ENCODE measurements around the gene SEMA4D.
"Not testable (repeated sequence)": the region's sequence is repeated elsewhere in the genome, so short reads cannot be mapped to it uniquely, and the experiment has no call there.

The SEMA4D gene

GRCh38 chr9:89350988-89351557, 146.8 kb downstream of the SEMA4D start:
- DNase-seq (ENCODE audit: low read depth) = no peak

GRCh38 chr9:89349607-89350006, 148.3 kb downstream of the SEMA4D start:
- no peak for DNase-seq (ENCODE audit: low read depth)

- DNase-seq (ENCODE audit: low read depth) = no peak
Observed at GRCh38 chr9:89347651-89348050, 150.3 kb downstream of the SEMA4D start.

GRCh38 chr9:89346696-89347095, 151.2 kb downstream of the SEMA4D start:
- no peak for DNase-seq (ENCODE audit: low read depth)

DNA sequence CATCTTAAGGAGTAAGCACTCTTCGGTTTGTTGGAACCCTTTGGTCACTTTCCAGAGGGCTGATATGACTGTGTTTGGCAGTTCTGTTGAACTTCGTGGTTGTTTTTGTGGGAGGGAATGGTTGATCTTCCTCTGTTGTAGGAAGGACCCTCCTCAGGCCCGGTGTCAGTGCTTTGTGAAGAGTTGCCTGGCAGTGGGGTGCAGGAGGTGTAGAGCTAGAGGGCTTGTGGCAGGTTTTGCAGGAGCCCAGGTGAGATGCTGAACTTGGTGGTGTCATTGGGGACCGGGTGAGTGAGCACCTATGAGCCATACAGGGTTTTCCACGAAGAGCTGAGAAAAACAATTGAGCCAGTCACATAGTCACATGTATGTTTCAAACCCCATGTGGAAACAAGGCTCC, 152.4 kb downstream of the SEMA4D start:
- DNase-seq (ENCODE audit: low read depth) = no peak

- DNase-seq (ENCODE audit: low read depth) = not testable (repeated sequence)
Observed at GRCh38 chr9:89343812-89344211, 154.1 kb downstream of the SEMA4D start.

DNA sequence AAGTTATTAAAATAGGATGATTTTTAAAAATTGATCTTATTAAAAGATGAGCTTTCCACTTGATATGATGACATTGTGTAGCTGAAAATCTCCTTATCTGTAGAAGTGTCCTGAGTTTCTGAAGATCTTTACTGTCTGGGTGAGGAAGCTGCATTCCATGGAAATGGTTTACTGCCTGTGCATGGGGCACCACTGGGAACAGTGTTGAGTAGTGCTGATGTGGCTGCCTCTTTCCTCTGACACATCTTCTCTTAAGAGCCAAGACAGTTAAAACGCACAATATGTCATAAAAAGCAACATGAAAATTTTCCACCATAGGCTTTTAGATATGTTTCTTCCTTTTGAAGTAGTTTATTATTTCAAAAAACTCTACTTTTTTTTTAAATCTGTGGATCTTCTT, 155.0 kb downstream of the SEMA4D start:
- peak; percentile 18 for DNase-seq (ENCODE audit: low read depth)

GRCh38 chr9:89342213-89342612, 155.7 kb downstream of the SEMA4D start:
- DNase-seq (ENCODE audit: low read depth) = no peak

- no peak for DNase-seq (ENCODE audit: low read depth)
Observed at GRCh38 chr9:89340332-89340731, 157.6 kb downstream of the SEMA4D start.

- DNase-seq (ENCODE audit: low read depth) = no peak
Observed at GRCh38 chr9:89339807-89340206, 158.1 kb downstream of the SEMA4D start.

DNA sequence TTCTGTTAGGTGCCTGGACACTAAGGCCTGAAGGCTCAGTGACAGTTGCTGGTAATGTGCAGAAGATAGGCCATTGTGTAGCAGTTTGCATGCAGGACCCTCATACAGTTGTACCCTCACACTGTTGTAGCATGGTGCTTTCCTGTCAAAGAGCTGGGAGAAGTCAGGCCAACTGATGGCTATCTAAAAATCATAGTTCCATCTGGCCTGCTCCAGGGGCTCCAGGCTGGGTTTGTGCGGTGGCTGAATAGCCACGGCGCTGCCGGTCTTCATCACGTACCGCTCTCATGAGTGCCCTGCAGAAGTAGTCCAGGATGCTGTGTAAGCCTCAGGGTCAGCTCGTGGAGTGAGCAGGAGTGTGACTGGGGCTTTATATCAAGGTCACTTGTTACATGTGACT, 167.4 kb downstream of the SEMA4D start:
- no peak for DNase-seq (ENCODE audit: low read depth)

DNA sequence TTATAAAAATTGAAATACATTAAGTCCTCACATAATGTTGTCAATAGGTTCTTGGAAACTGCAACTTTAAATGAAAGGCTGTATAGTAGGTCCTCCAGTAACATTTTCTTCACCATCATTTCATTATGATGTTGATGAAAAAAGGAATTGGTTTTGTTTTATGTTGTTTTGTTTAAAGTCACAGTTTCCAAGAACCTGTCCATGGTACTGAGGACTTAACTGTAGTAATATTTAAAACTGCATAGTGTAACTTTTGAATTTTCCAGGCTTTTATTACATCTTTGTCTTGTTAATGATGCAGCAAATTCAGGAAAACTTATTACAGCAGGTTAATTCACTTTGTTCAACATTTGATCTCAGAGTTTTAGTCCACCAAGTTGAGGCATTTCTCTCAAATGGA, 168.0 kb downstream of the SEMA4D start:
- DNase-seq (ENCODE audit: low read depth) = no peak

- DNase-seq (ENCODE audit: low read depth) = no peak
Observed at GRCh38 chr9:89328064-89328463, 169.8 kb downstream of the SEMA4D start.

- DNase-seq (ENCODE audit: low read depth) = no peak
Observed at GRCh38 chr9:89325733-89326132, 172.2 kb downstream of the SEMA4D start.

DNA sequence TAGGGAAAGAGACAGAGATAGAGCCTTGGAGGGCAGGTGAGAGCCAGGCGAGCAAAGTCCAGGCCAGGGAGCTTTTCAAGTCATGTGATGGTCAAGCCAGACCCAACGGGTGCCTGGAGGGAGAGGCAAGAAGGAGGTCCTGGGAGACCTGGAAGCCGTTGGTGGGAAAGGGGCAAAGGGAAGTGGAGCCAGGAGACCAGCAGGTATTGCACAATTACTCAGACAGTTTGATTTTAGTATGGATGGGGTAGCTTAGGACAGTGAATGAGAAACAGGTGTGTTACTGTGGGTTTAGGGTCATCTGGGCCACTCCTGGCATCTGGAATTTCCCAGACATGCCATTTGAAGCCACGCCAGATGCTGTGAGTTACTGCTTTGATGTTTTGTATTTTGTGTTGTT, 174.5 kb downstream of the SEMA4D start:
- no peak for DNase-seq (ENCODE audit: low read depth)

DNA sequence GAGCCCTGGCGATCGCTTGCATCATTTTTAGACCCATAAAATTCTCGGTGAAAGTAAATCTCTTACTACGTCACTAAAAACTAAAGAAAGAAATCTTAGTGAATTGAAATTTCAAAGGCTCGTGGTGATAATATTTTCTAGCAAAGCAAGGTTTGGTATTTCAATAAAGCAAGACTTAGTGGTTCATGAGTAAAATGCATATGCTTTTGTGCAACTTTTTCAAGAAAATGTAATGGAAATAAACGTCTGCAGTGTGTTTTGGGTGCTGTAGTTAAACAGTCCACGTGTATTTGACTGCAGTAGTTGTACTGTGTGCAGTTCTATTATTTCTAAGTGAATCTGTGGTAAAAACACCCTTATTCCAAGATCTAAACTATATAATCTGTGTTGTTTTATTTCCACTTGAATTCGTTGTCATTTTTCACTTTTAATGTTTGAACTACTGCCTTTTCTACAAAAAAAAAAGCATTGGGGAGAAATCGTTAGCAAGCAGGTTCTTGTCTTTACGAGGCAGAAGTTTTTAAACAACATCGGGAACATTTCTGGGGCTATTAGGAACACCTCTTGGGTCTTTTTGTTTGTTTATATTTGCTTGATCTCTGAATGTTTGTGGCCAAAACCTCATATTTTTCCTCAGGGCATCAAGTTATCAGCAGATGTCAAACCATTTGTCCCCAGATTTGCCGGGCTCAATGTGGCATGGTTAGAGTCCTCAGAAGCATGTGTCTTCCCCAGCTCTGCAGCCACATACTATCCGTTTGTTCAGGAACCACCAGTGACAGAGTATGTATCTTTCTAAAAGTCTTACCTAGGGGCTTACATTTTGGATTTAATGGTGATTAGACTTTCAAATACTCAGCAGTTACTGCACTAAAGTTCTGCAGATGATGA, 178.7 kb downstream of the SEMA4D start:
- DNase-seq (ENCODE audit: low read depth) = no peak

DNA sequence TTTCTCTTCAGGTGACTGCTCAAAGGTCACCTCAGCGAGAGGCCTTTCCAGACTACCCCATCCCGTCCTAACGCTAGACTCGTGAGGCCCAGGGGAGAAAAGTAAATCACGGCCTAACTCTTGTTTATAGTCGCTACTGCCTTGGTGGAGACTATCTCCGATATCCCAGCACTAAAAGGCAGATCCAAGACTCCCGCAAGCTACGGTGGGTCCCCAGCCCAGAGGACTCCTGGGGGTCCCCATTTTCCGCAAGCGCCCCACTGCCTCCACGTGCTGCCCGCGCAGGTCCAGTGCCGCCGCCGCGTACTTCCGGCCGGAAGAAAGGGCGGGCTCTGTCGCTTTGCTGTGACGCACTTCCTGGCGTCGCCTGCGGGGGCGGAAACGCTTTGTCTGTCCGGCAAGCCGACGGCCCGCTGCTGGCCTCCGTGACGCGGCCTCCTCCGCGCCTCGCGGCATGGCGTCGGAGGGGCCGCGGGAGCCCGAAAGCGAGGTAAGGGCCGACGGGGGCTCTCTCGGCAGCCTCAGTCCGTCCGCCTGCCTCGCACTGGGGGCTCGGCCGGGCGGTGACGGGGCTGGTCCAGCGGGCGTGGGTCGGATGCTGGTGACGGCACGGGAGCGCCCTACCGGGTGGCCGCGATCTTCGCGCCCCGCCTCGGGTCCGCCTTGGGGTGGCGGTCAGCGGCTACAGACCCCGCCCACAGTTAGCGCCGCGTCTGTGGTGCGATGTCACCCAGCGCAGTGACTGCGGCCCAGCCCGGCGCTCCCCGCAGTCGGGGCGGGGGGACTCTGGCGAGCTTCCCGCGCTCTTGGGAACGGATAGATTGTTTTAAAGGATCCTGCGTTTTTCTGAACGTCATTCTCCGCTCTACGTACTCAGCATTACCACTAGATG, 179.5 kb downstream of the SEMA4D start, which contains the start of gene SECISBP2:
SECISBP2 (plus strand) TSS at position 378 of the 892 bp plus-strand sequence; CDS start at position 455, 77 bp downstream.
- peak; percentile 93 for DNase-seq (ENCODE audit: low read depth)

GRCh38 chr9:89317282-89317681, 180.6 kb downstream of the SEMA4D start:
- DNase-seq (ENCODE audit: low read depth) = no peak

- DNase-seq (ENCODE audit: low read depth) = no peak
Observed at GRCh38 chr9:89315482-89315881, 182.4 kb downstream of the SEMA4D start.

DNA sequence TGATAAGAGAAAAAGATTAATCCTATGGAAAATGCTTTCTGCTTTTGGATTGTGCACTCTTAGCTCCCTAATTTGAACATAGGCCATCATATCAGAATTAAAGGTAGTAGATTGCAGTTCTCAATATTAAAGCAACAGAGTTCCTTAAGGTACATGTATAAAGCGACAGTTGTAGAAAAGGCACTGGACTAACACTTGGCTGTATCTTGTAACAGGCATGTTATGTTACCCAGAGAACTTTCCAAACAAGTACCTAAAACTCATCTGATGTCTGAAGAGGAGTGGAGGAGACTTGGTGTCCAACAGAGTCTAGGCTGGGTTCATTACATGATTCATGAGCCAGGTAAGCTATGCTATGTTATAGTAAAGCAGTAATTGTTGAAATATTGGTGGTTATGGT, 183.0 kb downstream of the SEMA4D start:
- no peak for DNase-seq (ENCODE audit: low read depth)

GRCh38 chr9:89313842-89314241, 184.1 kb downstream of the SEMA4D start:
- DNase-seq (ENCODE audit: low read depth) = no peak

GRCh38 chr9:89312222-89312571, 185.7 kb downstream of the SEMA4D start:
- DNase-seq (ENCODE audit: low read depth) = no peak

Measured in amniotic epithelial cell (primary cell).